Testis (tissue), 2 donors: ENCODE data around the gene NCBP3.

Experiments
- POLR2A ChIP-seq: fragments of 450-650 bp; IDR thresholded peaks from one replicate; pipeline ENCODE4 v1.6.1; 2017; ENCODE audit warnings: antibody characterized with exemption, mild to moderate bottlenecking, moderate library complexity
- TF ChIP-seq, protein P1 (sequence below), 3 experiments: fragments of 450-650 bp in 2 of 3; fragments of 200-600 bp in 1 of 3; sonication (generic) in 1 of 3; IDR thresholded peaks; one replicate each; pipeline ENCODE4 v1.5.1; 2016 to 2019; ENCODE audit warnings: antibody characterized with exemption in 3 of 3, mild to moderate bottlenecking in 2 of 3, moderate library complexity in 1 of 3

DNA sequence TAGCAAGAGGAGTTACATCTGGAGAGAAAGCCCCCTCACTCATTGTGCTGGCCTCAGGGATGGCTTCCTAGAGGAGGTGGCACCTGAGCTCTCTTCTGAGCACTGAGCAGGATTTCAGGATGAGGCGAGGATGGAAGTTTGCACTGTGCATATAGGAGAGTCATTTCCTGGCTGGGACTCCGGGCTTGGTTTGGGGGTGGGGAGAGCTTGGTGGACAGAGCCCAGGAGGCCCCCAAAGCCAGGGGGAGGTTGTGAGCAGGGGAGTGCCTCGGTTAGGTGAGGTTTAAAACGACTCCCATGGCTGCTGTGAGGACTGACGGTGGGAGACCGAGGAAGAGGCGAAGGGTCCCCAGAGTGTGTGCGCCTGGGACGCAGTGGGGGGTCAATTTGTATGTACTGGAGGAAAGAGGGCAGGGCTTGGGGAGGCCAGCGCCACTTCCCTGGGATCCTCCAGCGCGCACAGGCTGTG, 45.6 kb upstream of the NCBP3 start:
- TF ChIP-seq, protein P1, sequence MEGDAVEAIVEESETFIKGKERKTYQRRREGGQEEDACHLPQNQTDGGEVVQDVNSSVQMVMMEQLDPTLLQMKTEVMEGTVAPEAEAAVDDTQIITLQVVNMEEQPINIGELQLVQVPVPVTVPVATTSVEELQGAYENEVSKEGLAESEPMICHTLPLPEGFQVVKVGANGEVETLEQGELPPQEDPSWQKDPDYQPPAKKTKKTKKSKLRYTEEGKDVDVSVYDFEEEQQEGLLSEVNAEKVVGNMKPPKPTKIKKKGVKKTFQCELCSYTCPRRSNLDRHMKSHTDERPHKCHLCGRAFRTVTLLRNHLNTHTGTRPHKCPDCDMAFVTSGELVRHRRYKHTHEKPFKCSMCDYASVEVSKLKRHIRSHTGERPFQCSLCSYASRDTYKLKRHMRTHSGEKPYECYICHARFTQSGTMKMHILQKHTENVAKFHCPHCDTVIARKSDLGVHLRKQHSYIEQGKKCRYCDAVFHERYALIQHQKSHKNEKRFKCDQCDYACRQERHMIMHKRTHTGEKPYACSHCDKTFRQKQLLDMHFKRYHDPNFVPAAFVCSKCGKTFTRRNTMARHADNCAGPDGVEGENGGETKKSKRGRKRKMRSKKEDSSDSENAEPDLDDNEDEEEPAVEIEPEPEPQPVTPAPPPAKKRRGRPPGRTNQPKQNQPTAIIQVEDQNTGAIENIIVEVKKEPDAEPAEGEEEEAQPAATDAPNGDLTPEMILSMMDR (IDR thresholded peaks at IDR 0.05): no peak
- TF ChIP-seq POLR2A: no peak
